ENCODE results near the gene ZNF169.
"Not testable (repeated sequence)": the region's sequence is repeated elsewhere in the genome, so short reads cannot be mapped to it uniquely, and the experiment has no call there.

DNA sequence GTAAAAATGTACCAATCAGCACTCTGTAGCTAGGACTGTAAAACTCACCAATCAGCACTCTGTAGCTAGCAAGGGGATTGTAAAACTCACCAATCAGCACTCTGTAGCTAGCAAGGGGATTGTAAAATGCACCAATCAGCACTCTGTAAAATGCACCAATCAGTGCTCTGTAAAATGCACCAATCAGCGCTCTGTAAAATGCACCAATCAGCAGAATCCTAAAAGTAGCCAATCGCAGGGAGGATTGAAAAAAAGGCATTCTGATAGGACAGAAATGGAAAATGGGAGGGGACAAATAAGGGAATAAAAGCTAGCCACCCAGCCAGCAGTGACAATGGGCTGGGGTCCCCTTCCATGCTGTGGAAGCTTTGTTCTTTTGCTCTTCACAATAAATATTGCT is 33.7 kb upstream of the ZNF169 start:
- TF ChIP-seq, protein P1, sequence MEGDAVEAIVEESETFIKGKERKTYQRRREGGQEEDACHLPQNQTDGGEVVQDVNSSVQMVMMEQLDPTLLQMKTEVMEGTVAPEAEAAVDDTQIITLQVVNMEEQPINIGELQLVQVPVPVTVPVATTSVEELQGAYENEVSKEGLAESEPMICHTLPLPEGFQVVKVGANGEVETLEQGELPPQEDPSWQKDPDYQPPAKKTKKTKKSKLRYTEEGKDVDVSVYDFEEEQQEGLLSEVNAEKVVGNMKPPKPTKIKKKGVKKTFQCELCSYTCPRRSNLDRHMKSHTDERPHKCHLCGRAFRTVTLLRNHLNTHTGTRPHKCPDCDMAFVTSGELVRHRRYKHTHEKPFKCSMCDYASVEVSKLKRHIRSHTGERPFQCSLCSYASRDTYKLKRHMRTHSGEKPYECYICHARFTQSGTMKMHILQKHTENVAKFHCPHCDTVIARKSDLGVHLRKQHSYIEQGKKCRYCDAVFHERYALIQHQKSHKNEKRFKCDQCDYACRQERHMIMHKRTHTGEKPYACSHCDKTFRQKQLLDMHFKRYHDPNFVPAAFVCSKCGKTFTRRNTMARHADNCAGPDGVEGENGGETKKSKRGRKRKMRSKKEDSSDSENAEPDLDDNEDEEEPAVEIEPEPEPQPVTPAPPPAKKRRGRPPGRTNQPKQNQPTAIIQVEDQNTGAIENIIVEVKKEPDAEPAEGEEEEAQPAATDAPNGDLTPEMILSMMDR (IDR thresholded peaks at IDR 0.05), result not testable (repeated sequence)
- not testable (repeated sequence) for TF ChIP-seq POLR2A (IDR thresholded peaks at IDR 0.05)
